KOPT-K1 (cell line): ENCODE data around the gene MID2.
"Not testable (repeated sequence)": the region's sequence is repeated elsewhere in the genome, so short reads cannot be mapped to it uniquely, and the experiment has no call there.

Source experiments
- H3K27ac ChIP-seq: fragments of 200-600 bp; sonication (generic); 2 replicates; pipeline ENCODE4 v1.5.1; 2016; ENCODE audit warnings: antibody characterized with exemption, mild to moderate bottlenecking, low read depth, low read length; ENCODE audit not compliant: poor library complexity, severe bottlenecking
- H3K36me3 ChIP-seq: fragments of 200-600 bp; sonication (generic); 2 replicates; pipeline ENCODE4 v1.5.1; 2017; ENCODE audit warnings: antibody characterized with exemption, mild to moderate bottlenecking, low read length, moderate library complexity; ENCODE audit not compliant: insufficient read depth
- H3K9me3 ChIP-seq: fragments of 200-600 bp; sonication (generic); 2 replicates; pipeline ENCODE4 v1.5.1; 2017; ENCODE audit warnings: antibody characterized with exemption, low read length, mild to moderate bottlenecking; ENCODE audit not compliant: insufficient read depth, poor library complexity, severe bottlenecking

MID2 gene

GRCh38 chrX:107825698-107826237 is at the start of gene MID2:
Gene MID2 (plus strand): TSS chrX:107825866. CDS start chrX:107826427, 561 bp downstream.
- Histone ChIP-seq H3K36me3 (no peaks in the 10 kb centered on the region), H3K27ac (no peak within 1 kb of the TSS), H3K9me3 (no peaks in the 10 kb centered on the region)

- H3K36me3 ChIP-seq, result no peaks in the 10 kb centered on the region
- H3K27ac ChIP-seq, result no peak overlapping the region
- no peaks in the 10 kb centered on the region for H3K9me3 ChIP-seq
Observed at GRCh38 chrX:107776649-107777535, 48.8 kb upstream of the MID2 start.

GRCh38 chrX:107777536-107777832 is 48.2 kb upstream of the MID2 start, which contains the start of gene NCBP2L:
Gene NCBP2L (plus strand): TSS chrX:107777733. CDS start chrX:107794221, 16,488 bp downstream.
- no peaks in the 10 kb centered on the region for H3K9me3 ChIP-seq
- no peaks in the 10 kb centered on the region for H3K36me3 ChIP-seq
- H3K27ac ChIP-seq, result no peak within 1 kb of the TSS

- no peaks in the 10 kb centered on the region for H3K9me3 ChIP-seq
- no peak overlapping the region for H3K27ac ChIP-seq
- no peaks in the 10 kb centered on the region for H3K36me3 ChIP-seq
Observed at GRCh38 chrX:107780525-107780924, 45.1 kb upstream of the MID2 start.

GRCh38 chrX:107787827-107788226 is 37.8 kb upstream of the MID2 start:
- Histone ChIP-seq H3K36me3 (no peaks in the 10 kb centered on the region), H3K9me3 (no peaks in the 10 kb centered on the region), H3K27ac (no peak overlapping the region)

GRCh38 chrX:107804427-107804826 is 21.2 kb upstream of the MID2 start:
- no peaks in the 10 kb centered on the region for H3K36me3 ChIP-seq
- H3K9me3 ChIP-seq, result no peaks in the 10 kb centered on the region
- H3K27ac ChIP-seq, result no peak overlapping the region

GRCh38 chrX:107805179-107805578 is 20.5 kb upstream of the MID2 start:
- Histone ChIP-seq H3K27ac (no peak overlapping the region), H3K9me3 (no peaks in the 10 kb centered on the region), H3K36me3 (no peaks in the 10 kb centered on the region)

- not testable (repeated sequence) for H3K9me3 ChIP-seq, H3K36me3 ChIP-seq, H3K27ac ChIP-seq
Observed at GRCh38 chrX:107810053-107810452, 15.6 kb upstream of the MID2 start.

GRCh38 chrX:107818900-107819521 is 6.7 kb upstream of the MID2 start:
- Histone ChIP-seq H3K36me3 (no peaks in the 10 kb centered on the region), H3K9me3 (peaks cover 15% of the 10 kb centered on the region), H3K27ac (no peak overlapping the region)

GRCh38 chrX:107823042-107823441 is 2.6 kb upstream of the MID2 start:
- Histone ChIP-seq H3K9me3 (peaks cover 14% of the 10 kb centered on the region), H3K27ac (no peak overlapping the region), H3K36me3 (no peaks in the 10 kb centered on the region)

- no peak overlapping the region for H3K27ac ChIP-seq
- peaks cover 10% of the 10 kb centered on the region for H3K9me3 ChIP-seq
- no peaks in the 10 kb centered on the region for H3K36me3 ChIP-seq
Observed at GRCh38 chrX:107823456-107823855, 2.2 kb upstream of the MID2 start.

- Histone ChIP-seq H3K27ac (no peak overlapping the region), H3K9me3 (no peaks in the 10 kb centered on the region)
Observed at GRCh38 chrX:107826238-107827029, 768 bp downstream of the MID2 start.

GRCh38 chrX:107827030-107827831 is 1.6 kb downstream of the MID2 start:
- H3K27ac ChIP-seq, result no peak overlapping the region

More at GRCh38 chrX:107826238-107827029, 768 bp downstream of the MID2 start:
- H3K36me3 ChIP-seq, result no peaks in the 10 kb centered on the region

GRCh38 chrX:107827852-107828251 is 2.2 kb downstream of the MID2 start:
- H3K36me3 ChIP-seq, result no peaks in the 10 kb centered on the region
- H3K27ac ChIP-seq, result no peak overlapping the region
- no peaks in the 10 kb centered on the region for H3K9me3 ChIP-seq

More at GRCh38 chrX:107827030-107827831, 1.6 kb downstream of the MID2 start:
- H3K9me3 ChIP-seq, result no peaks in the 10 kb centered on the region
- no peaks in the 10 kb centered on the region for H3K36me3 ChIP-seq
